SK-N-SH (cell line): ENCODE results near the gene TNFSF13. TPM values are rescaled to one million over a fixed set of nuclear protein-coding genes. Genes with fewer than 3 reads are reported as not detected.

Source experiments
- CTCF ChIA-PET: fragments of 300-600, 350-600 bp; formaldehyde crosslinking; extraction: SDS; loops from one replicate; lab custom pipeline; 2021; lab: Yijun Ruan, JAX
- POLR2A ChIA-PET: fragments of 350-600 bp; sonication (Branson Sonifier 250); formaldehyde crosslinking; extraction: SDS; loops from one replicate; lab custom pipeline; 2020; ENCODE audit warnings: antibody characterized with exemption, inconsistent platforms; lab: Yijun Ruan, JAX
- DNase-seq: peaks from one replicate; pipeline ENCODE4 v3.0.0; 2012
- H2AFZ ChIP-seq: fragments of 200-600 bp; sonication (generic); 2 replicates; pipeline ENCODE4 v1.8.1; 2016; ENCODE audit warnings: antibody characterized with exemption, mild to moderate bottlenecking, low read depth
- H3F3A ChIP-seq: fragments of 200-600 bp; sonication (generic); replicated peaks from 2 replicates; pipeline ENCODE3; 2016; ENCODE audit warnings: antibody characterized with exemption, mild to moderate bottlenecking; ENCODE audit not compliant: insufficient read depth
- H3K27ac ChIP-seq, 2 experiments: fragments of 200-500 bp in 1 of 2; fragments of 200-600 bp in 1 of 2; sonication (Bioruptor generic) in 1 of 2; sonication (generic), shearing (Covaris generic) in 1 of 2; 2 replicates each; pipeline versions ENCODE4 v1.5.1 to v1.6.1; 2014 to 2016; ENCODE audit warnings: low read depth in 2 of 2, inconsistent platforms in 1 of 2, low read length in 1 of 2, mild to moderate bottlenecking in 1 of 2, mixed read lengths in 1 of 2
- H3K27me3 ChIP-seq: fragments of 200-600 bp; sonication (generic), shearing (Covaris generic); 2 replicates; pipeline ENCODE4 v1.6.1; 2016; ENCODE audit warnings: mixed run types; ENCODE audit not compliant: insufficient read depth
- H3K36me3 ChIP-seq, 2 experiments: fragments of 200-500 bp in 1 of 2; fragments of 200-600 bp in 1 of 2; sonication (Bioruptor generic) in 1 of 2; sonication (generic) in 1 of 2; replicated peaks in 1 of 2; 2 replicates each; pipeline versions ENCODE3 to v1.5.1; 2014 to 2016; ENCODE audit warnings: low read length in 1 of 2, mild to moderate bottlenecking in 1 of 2; ENCODE audit not compliant: insufficient read depth in 2 of 2, control insufficient read depth in 1 of 2
- H3K4me1 ChIP-seq, 2 experiments: fragments of 200-500 bp in 1 of 2; fragments of 200-600 bp in 1 of 2; sonication (Bioruptor generic) in 1 of 2; sonication (generic), shearing (Covaris generic) in 1 of 2; 2 replicates each; pipeline versions ENCODE4 v1.5.1 to v1.6.1; 2014 to 2016; ENCODE audit warnings: low read depth in 1 of 2, low read length in 1 of 2, mixed run types in 1 of 2; ENCODE audit not compliant: insufficient read depth in 2 of 2, control insufficient read depth in 1 of 2
- H3K4me2 ChIP-seq: fragments of 200-600 bp; sonication (generic), shearing (Covaris generic); 2 replicates; pipeline ENCODE4 v1.6.1; 2017; ENCODE audit warnings: mixed run types
- H3K4me3 ChIP-seq, 2 experiments: fragments of 200-500 bp in 1 of 2; fragments of 200-600 bp in 1 of 2; sonication (Bioruptor generic) in 1 of 2; sonication (generic), shearing (Covaris generic) in 1 of 2; 2 replicates each; pipeline versions ENCODE4 v1.5.1 to v1.8.1; 2014 to 2016; ENCODE audit warnings: low read depth in 2 of 2, inconsistent platforms in 1 of 2, low read length in 1 of 2, mild to moderate bottlenecking in 1 of 2, mixed read lengths in 1 of 2, moderate library complexity in 1 of 2
- H3K79me2 ChIP-seq: fragments of 200-600 bp; sonication (generic); 2 replicates; pipeline ENCODE4 v1.8.1; 2017; ENCODE audit warnings: mild to moderate bottlenecking; ENCODE audit not compliant: insufficient read depth
- H3K9ac ChIP-seq: fragments of 200-600 bp; sonication (generic); 2 replicates; pipeline ENCODE4 v1.6.1; 2017; ENCODE audit warnings: mixed run types
- H3K9me2 ChIP-seq: fragments of 200-600 bp; sonication (generic); 2 replicates; pipeline ENCODE4 v1.6.1; 2017; ENCODE audit warnings: mixed run types
- H3K9me3 ChIP-seq: fragments of 200-600 bp; sonication (generic); 2 replicates; pipeline ENCODE4 v1.6.1; 2017; ENCODE audit warnings: mixed run types, mild to moderate bottlenecking, moderate library complexity
- H4K20me1 ChIP-seq: fragments of 200-600 bp; sonication (generic); 2 replicates; pipeline ENCODE4 v1.6.1; 2017; ENCODE audit warnings: mild to moderate bottlenecking, mixed run types; ENCODE audit not compliant: insufficient read depth
- CHD2 ChIP-seq: fragments of 150-350 bp; IDR thresholded peaks from 2 replicates; pipeline ENCODE4 v1.6.1; 2018; ENCODE audit warnings: low read length; ENCODE audit not compliant: partially characterized antibody
- CTCF ChIP-seq: fragments of 200-600 bp; sonication (generic); IDR thresholded peaks from 2 replicates; pipeline ENCODE4 v1.6.1; 2017; ENCODE audit warnings: antibody characterized with exemption, mild to moderate bottlenecking, moderate library complexity
- EP300 ChIP-seq, 2 experiments: IDR thresholded peaks; 2 replicates each; pipeline versions ENCODE4 v1.4.0 to v1.6.1; 2012; ENCODE audit warnings: borderline replicate concordance in 1 of 2, low read depth in 1 of 2, low read length in 1 of 2
- GABPA ChIP-seq: IDR thresholded peaks from 2 replicates; pipeline ENCODE4 v1.4.0; 2012; ENCODE audit warnings: low read depth, mild to moderate bottlenecking
- JUND ChIP-seq: IDR thresholded peaks from 2 replicates; pipeline ENCODE4 v1.4.0; 2012
- MAX ChIP-seq: IDR thresholded peaks from 2 replicates; pipeline ENCODE4 v1.4.0; 2012; ENCODE audit warnings: low read depth
- NFIC ChIP-seq: IDR thresholded peaks from 2 replicates; pipeline ENCODE4 v1.4.0; 2012; ENCODE audit warnings: borderline replicate concordance
- POLR2AphosphoS5 ChIP-seq: IDR thresholded peaks from 2 replicates; pipeline ENCODE4 v1.6.1; 2012; ENCODE audit warnings: low read depth, low read length
- RAD21 ChIP-seq: IDR thresholded peaks from 2 replicates; pipeline ENCODE4 v1.6.1; 2012; ENCODE audit warnings: mild to moderate bottlenecking, low read length
- RCOR1 ChIP-seq: fragments of 150-350 bp; IDR thresholded peaks from 2 replicates; pipeline ENCODE4 v1.6.1; 2017; ENCODE audit warnings: antibody characterized with exemption, low read length
- SMC3 ChIP-seq: IDR thresholded peaks from 2 replicates; pipeline ENCODE4 v1.6.1; 2012; ENCODE audit warnings: low read depth, low read length, improper control_type of control experiment
- TAF1 ChIP-seq: IDR thresholded peaks from 2 replicates; pipeline ENCODE4 v1.6.1; 2012; ENCODE audit warnings: low read depth, mild to moderate bottlenecking, low read length, moderate library complexity, borderline replicate concordance
- WGBS: methylation state at CpG from one replicate; pipeline ENCODE4 v1.1.6; 2017; ENCODE audit warnings: low lambda C conversion rate; 5-methylcytosine and 5-hydroxymethylcytosine counted together
- polyA plus RNA-seq, 3 experiments: library from polyadenylated mRNA; depleted of rRNA; stranded (reverse); fragments of >200 nt; gene quantifications; 2 replicates each; pipeline ENCODE4 v1.2.3, GENCODE V29; 2012
- TF ChIP-seq, protein P1 (sequence below): fragments of 150-350 bp; IDR thresholded peaks from 2 replicates; pipeline ENCODE4 v1.6.1; 2016; ENCODE audit warnings: mild to moderate bottlenecking, low read depth, low read length

Gene TNFSF13
- polyA plus RNA-seq, 1 of the 3 experiments (the other 2 are of a cell fraction), result 2.1 TPM

GRCh38 chr17:7560172-7561027 lies 1.9 kb downstream of the TNFSF13 start:
- 41% methylated on average over 22 of the region's 22 CpGs for WGBS
- CTCF ChIA-PET, result interaction anchor here (0.6 to 10.7 kb wide), 74 partner anchors 11 to 515 kb away, joined by 3 to 236 read pairs (median 5); partner anchors contain the start of genes ACAP1, CTDNEP1, GABARAP and KCTD11
- Histone ChIP-seq H3F3A (peaks cover 8% of the 10 kb centered on the region), H3K79me2 (peaks cover 37% of the 10 kb centered on the region), H3K4me1 (peaks cover 17 to 54% of the 10 kb centered on the region in 2 experiments), H3K27ac (peak overlapping the region; percentile 49 to 88), H3K36me3 (peaks cover 16 to 20% of the 10 kb centered on the region in 2 experiments), H3K4me3 (peak overlapping the region; percentile 88 to 90; a peak in 3 of 4 replicates), H2AFZ (peak overlapping the region; percentile 85), H4K20me1 (no peaks in the 10 kb centered on the region), H3K27me3 (no peaks in the 10 kb centered on the region), H3K9me2 (no peaks in the 10 kb centered on the region), H3K9ac (no peak overlapping the region), H3K4me2 (peak overlapping the region; percentile 92), H3K9me3 (no peaks in the 10 kb centered on the region)
- POLR2A ChIA-PET, result interaction anchor here (0.9 to 2.7 kb wide), 5 partner anchors 11 to 205 kb away, joined by 3 to 7 read pairs (median 5); partner anchors contain the start of genes FGF11, MPDU1 and TNFSF12
- peak; percentile 67 for DNase-seq
- TF ChIP-seq JUND (no peak), CTCF (peak; percentile 33; the same call in 1 of the 2 replicates)

GRCh38 chr17:7561028-7561575 lies 2.6 kb downstream of the TNFSF13 start:
- H3K9me3 ChIP-seq, result no peaks in the 10 kb centered on the region
- peaks cover 17 to 54% of the 10 kb centered on the region in 2 experiments for H3K4me1 ChIP-seq
- H3K9me2 ChIP-seq, result no peaks in the 10 kb centered on the region
- H3K27me3 ChIP-seq, result no peaks in the 10 kb centered on the region
- ChIA-PET CTCF (interaction anchor here (0.6 to 10.7 kb wide), 75 partner anchors 11 to 516 kb away, joined by 3 to 236 read pairs (median 5); partner anchors contain the start of genes ACAP1, CTDNEP1, GABARAP and KCTD11), POLR2A (interaction anchor here (0.7 to 2.7 kb wide), 6 partner anchors 12 to 205 kb away, joined by 3 to 7 read pairs (median 4); partner anchors contain the start of genes FGF11, MPDU1 and TNFSF12)
- H3K36me3 ChIP-seq, result peaks cover 23 to 24% of the 10 kb centered on the region in 2 experiments
- H3K4me3 ChIP-seq, result peak overlapping the region; percentile 88 to 90
- peak; percentile 93 for DNase-seq
- TF ChIP-seq RAD21 (peak; percentile 84), CHD2 (peak; percentile 40), TAF1 (0 out of 2 replicates have a peak, but pooled peaks have one; percentile 29), MAX (peak; percentile 59), SMC3 (peak; percentile 70), GABPA (no peak), EP300 (IDR thresholded peaks at IDR 0.05; ENCODE audit: borderline replicate concordance in 1 of 2, low read depth in 1 of 2, low read length in 1 of 2) (no peak), CTCF (peak; percentile 73), RCOR1 (no peak), NFIC (peak; percentile 70), POLR2AphosphoS5 (no peak)
- TF ChIP-seq, protein P1, sequence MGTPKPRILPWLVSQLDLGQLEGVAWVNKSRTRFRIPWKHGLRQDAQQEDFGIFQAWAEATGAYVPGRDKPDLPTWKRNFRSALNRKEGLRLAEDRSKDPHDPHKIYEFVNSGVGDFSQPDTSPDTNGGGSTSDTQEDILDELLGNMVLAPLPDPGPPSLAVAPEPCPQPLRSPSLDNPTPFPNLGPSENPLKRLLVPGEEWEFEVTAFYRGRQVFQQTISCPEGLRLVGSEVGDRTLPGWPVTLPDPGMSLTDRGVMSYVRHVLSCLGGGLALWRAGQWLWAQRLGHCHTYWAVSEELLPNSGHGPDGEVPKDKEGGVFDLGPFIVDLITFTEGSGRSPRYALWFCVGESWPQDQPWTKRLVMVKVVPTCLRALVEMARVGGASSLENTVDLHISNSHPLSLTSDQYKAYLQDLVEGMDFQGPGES, result no peak
- TF ChIP-seq, all 33 proteins: peak for 7
- peak overlapping the region; percentile 93 for H3K9ac ChIP-seq
- H3F3A ChIP-seq, result peaks cover 8% of the 10 kb centered on the region
- peak overlapping the region; percentile 92 for H3K4me2 ChIP-seq
- WGBS, result 2% methylated on average over 31 of the region's 32 CpGs
- peak overlapping the region; percentile 85 for H2AFZ ChIP-seq
- peaks cover 44% of the 10 kb centered on the region for H3K79me2 ChIP-seq
- no peaks in the 10 kb centered on the region for H4K20me1 ChIP-seq
- H3K27ac ChIP-seq, result peak overlapping the region; percentile 85 to 88
